ENCODE results near the gene TMEM101.
A peak's percentile ranks its signal among the peaks of the same experiment; 100 is the strongest.
"Not testable (repeated sequence)": the region's sequence is repeated elsewhere in the genome, so short reads cannot be mapped to it uniquely, and the experiment has no call there.

The TMEM101 gene

DNA sequence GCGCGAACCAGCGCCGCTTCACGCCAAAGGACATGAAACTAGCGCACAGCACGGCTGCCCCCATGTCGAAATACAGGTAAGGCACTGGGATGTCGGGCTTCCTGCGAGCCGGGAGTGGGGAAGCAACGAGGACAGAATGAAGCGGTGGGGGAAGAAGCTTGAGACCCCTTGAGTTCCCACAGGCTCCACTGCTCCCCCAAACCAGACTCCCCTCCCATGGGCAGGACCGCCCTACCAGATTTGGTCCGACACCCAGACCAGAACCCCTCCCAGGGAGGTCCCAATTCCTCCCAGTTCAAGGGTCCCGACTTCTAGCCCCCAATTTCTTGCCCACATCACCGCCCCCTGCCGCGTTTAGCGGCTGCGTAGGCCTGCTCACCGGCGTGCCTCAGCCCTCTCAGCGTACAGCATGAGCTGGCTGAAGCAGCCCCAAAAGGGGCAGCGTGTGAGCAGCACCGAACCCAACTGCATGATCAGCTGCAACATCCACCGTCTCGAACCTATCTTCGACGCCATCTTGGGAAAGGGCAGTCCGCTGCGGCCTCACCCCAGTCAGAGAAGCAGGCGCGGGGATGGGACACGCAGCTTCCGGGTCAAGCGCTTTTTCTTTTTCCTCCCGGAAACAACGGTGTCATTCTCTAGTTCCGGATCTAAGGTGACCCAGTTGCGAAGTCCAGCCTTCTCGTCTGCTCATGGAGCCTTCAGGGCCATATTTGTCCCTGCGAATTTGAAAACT lies at the start of gene TMEM101:
TSS of gene TMEM101 (minus strand) at position 527 of the 736 bp plus-strand sequence. CDS start at position 516, 11 bp downstream.
- peak; percentile 68 to 80 for DNase-seq (ENCODE audit: low read depth in 1 of 2, low spot score in 1 of 2)

DNA sequence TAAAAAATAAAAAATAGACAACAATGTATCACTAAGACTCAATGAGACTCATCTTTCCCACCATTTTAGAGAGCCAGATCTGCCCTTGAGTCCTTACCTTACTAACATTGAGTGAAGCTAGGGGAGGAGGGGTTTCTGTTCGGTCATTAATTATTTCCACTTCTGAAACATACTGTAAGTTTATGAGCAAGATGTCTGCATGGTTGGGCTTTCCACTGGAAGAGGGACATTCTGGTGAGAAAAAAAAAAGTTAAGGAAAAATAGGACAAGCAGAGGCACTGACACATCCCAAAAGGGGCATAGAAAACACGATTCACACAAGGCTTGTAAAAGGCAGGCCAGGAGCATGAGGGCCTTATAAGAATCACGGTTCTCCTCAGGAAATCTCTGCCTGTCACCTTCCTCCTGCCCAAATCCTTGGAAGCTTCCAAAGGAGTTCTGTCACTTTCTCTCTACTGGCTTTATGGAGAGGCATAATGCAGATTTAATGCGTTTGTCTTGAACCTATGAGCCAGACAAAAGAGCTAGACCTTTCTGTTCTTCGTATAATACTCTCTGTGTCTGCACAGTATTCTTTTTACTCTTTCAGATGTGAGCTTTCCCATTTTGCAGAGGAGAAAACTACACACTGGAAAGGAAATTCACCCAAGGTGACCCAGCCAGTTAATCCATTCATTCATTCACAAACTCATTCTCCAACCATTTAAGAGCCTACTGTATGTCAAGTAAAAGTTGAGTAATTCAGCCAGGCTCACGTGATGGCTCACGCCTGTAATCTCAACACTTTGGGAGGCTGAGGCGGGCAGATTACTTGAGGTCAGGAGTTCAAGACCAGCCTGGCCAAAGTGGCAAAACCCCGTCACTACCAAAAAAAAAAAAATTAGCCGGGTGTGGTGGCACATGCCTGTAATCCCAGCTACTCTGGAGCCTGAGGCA lies 49.2 kb upstream of the TMEM101 start:
- DNase-seq (ENCODE audit: low read depth in 1 of 2, low spot score in 1 of 2) = no peak

- DNase-seq (ENCODE audit: low read depth in 1 of 2, low spot score in 1 of 2) = no peak
These were observed 48.1 kb upstream of the TMEM101 start for GRCh38 chr17:44062871-44063270.

- DNase-seq (ENCODE audit: low read depth in 1 of 2, low spot score in 1 of 2) = no peak
These were observed 46.7 kb upstream of the TMEM101 start for GRCh38 chr17:44061446-44061845.

DNA sequence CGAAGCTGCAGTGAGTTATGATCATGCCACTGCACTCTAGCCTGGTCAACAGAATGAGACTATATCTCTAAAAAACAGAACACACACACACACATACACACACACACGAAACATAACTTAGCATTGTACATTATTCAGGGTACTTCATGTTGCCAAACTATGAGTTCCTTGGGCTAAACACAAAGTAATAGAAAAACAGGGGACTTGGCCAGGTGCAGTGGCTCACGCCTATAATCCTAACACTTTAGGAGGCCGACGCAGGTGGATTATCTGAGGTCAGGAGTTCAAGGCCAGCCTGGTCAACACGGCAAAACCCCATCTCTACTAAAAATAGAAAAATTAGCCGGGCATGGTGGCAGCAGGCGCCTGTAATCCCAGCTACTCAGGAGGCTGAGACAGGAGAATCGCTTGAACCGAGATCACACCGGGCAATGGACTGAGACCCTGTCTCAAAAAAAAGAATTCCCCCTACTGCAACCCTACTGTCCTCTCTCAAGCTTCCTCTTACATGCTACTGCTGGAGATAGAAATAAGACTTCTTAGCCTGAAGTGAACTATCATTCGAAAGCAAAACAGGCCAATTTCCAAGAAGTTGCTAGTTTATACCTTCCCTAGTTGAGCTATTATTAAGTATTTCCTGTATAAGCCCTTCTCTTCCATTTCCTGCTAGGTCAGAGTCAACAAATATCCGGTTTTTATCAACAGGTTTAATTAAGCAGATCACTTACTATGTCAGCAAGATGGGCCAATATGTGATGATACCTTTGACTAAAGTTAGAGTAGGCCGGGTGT lies 44.5 kb upstream of the TMEM101 start:
- no peak for DNase-seq (ENCODE audit: low read depth in 1 of 2, low spot score in 1 of 2)

- DNase-seq (ENCODE audit: low read depth in 1 of 2, low spot score in 1 of 2) = no peak
These were observed 38.5 kb upstream of the TMEM101 start for GRCh38 chr17:44053125-44053872.

DNA sequence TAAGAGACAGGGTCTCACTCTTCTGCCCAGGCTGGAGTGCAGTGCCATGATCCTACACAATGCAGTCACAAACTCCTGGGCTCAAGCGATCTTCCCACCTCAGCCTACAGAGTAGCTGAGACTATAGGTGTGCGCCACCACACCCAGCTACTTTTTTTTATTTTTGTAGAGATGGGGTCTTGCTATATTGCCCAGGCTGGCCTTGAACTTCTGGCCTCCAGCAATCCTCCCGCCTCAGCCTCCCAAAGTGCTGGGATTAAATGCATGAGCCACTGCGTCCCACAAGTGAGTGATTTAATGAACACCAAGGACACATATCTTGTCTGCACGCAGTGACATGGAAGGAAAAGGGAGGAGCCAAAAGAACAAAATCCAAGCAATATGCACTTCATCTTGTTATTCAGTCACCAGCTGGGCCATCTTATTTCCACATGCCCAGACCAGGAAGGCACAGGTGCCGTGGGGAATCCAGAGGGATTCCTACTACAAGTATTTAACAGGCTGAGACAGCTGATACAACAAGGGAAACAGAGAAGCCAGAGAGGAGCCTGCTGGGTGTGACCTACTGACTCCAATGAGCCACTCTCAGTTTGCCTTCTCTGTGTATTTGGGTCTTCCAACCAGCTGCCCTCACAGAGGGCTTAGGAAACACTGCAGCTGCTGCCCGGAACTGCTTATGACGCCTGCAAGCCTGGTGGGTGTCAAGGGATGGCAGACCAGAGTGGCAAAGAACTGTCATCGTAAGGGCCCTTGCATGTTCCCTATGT lies 34.7 kb upstream of the TMEM101 start:
- DNase-seq (ENCODE audit: low read depth in 1 of 2, low spot score in 1 of 2) = no peak

DNA sequence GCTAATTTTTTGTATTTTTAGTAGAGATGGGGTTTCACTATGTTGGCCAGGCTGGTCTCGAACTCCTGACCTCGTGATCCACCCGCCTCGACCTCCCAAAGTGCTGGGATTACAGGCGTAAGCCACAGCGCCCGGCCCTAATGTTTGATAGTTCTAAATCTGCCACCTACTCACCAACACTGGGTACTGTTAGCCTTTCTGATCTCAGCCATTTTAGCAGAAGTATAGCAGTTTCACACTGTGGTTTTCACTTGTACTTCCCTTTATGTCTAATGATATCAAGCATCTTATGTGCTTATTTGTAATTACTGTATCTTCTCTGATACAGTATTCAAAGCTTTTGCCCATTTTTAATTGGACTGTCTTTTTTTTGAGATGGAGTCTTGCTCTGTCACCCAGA lies 32.1 kb upstream of the TMEM101 start:
- DNase-seq (ENCODE audit: low read depth in 1 of 2, low spot score in 1 of 2) = not testable (repeated sequence)

DNA sequence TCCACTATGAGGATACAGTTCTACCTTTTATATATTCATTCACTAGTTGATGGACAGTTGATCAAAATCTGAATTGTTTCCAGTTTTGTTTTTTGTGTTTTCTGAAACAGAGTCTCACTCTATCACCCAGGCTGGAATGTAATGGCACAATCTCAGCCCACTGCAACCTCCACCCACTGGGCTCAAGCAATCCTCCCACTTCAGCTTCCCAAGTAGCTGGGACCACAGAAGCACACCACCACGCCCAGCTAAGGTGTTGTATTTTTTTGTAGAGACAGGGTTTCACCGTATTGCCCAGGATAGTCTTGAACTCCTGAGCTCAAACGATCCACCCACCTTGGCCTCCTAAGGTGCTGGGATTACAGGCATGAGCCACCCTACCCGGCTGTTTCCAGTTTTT lies 30.7 kb upstream of the TMEM101 start:
- DNase-seq (ENCODE audit: low read depth in 1 of 2, low spot score in 1 of 2) = no peak

DNA sequence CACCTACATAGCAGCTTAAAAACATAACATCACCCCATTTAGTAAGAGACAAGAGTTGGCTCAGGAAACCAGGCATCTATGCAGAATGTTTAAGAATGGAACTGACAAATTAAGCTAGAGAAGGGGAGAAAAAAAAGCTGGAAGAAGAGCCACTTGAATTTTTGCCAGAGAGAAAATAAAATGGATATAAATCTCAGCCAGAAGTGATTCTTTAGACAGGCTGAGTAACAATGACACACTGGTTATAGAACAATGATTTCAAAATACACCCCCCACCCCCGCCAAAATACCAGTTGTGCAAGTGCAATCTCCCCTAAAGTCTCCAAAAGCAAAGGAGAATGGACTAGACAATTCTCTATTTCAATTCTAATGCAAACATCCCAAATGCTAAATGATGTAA lies 29.3 kb upstream of the TMEM101 start:
- DNase-seq (ENCODE audit: low read depth in 1 of 2, low spot score in 1 of 2) = no peak

DNA sequence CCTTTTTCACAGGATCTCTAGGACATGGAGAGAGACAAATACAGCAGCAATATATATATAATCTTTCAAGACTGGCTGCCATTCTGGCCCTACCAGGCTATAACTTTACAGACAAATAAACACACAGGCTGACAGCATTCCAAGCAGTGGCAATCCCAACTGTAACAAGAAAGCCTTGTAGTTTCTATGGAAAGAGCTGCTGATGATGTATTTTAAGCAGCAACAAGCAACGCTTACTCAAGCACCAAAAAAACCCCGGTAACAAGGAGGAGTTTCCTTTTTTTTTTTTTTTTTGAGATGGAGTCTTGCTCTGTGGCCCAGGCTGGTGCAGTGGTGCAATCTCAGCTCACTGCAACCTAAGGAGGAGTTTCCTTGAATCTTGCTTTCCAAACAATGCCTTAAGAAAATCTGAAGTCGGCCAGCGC lies 28.5 kb upstream of the TMEM101 start:
- DNase-seq (ENCODE audit: low read depth in 1 of 2, low spot score in 1 of 2) = no peak

DNA sequence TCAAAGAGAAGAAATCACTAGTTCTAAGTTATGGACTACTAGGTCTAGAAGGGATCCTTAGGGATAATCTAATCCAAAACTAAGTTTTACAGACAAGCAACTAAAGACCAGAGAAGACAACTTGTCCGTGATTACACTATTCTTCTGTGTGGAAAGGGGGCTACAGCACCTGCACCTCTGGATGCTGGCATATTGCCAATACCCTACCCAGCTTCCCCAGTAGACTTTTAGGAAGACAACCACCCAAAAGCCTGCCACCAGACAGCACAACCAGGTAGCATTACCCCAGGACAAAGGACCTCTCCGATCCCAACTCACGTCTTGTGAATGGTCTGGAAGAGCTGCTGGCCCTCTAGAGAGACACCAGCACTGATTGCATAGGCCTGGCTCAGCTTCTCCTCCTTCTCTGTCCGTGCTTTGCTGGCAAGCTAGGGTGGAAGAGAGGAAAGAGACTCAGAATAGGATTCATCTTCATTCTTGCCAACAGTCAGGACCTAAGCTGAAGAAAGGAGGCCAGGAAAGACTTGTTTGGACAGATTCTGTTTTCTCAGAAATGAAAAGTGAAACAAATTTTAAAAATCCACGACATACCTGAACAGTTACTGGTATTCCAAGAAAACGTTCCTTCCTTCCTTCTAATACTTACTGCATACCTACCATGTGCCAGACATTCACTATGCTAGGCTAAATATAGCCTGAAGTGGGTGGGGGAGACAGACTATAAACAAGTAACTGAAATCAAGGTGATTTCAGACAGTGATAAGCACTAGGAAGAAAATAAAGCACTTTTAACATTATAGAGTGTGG lies 25.3 kb upstream of the TMEM101 start:
- DNase-seq (ENCODE audit: low read depth in 1 of 2, low spot score in 1 of 2) = no peak

DNA sequence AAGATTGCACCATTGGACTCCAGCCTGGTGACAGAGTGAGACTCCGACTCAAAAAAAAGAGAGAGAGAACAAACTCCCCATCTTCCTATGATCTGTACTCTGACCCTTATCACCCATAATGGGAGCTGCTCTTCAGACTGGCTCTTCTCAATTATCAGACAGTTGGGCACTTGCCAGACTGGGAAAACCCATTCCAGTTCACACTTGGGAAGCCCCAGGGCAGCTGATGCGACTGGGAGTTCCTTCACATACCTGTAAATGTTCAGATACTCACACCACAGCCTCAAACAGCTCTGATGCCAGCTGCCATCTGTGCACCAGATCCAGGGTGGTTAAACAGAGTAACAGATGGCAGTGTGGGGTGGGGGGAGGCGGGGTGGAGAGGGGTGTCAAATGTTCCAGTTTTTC lies 23.8 kb upstream of the TMEM101 start:
- no peak for DNase-seq (ENCODE audit: low read depth in 1 of 2, low spot score in 1 of 2)

GRCh38 chr17:44037471-44037870 lies 22.7 kb upstream of the TMEM101 start:
- no peak for DNase-seq (ENCODE audit: low read depth in 1 of 2, low spot score in 1 of 2)

- not testable (repeated sequence) for DNase-seq (ENCODE audit: low read depth in 1 of 2, low spot score in 1 of 2)
These were observed 19.9 kb upstream of the TMEM101 start for GRCh38 chr17:44034688-44035087.

GRCh38 chr17:44033861-44034408 lies 19.2 kb upstream of the TMEM101 start:
- no peak for DNase-seq (ENCODE audit: low read depth in 1 of 2, low spot score in 1 of 2)

- DNase-seq (ENCODE audit: low read depth in 1 of 2, low spot score in 1 of 2) = no peak
These were observed 15.7 kb upstream of the TMEM101 start for GRCh38 chr17:44030482-44030881.

DNA sequence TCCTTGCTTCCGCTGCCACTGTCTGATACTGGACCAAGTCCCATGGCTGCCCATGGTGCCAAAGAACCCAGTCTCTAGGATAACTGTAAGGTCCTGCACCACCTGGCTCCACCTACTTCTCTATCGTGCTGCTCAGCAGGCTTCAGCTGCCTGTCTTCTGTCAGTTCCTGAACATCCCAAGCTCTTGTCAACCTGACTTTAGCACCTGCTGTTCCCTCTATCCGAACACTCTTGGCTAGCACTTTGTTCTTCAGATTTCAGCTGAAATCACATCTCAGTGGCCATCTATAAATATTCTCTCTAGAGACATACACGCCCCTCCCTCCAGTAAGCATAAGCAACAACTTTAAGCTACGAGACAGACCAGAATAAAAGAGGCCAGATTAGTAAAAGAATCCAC lies 15.0 kb upstream of the TMEM101 start:
- DNase-seq (ENCODE audit: low read depth in 1 of 2, low spot score in 1 of 2) = no peak

DNA sequence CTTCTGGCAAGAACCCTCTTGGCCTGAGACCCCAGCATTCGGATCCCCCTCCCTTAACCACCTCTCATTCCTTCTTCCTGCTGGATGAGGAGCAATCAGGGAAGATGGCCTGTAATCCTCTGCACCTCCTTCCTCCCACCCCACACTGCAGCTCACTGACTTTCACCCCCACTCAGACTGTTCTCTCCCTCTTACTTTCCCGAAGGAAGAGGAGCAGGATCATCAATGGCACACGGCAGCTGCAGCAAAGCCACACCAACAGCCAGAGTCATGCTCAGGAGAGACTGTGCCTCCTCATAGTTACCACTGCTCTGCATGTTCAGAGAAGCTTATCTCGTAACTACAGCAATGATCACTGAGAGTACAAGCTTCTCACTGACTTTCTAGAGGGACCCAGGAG lies 10.1 kb upstream of the TMEM101 start:
- no peak for DNase-seq (ENCODE audit: low read depth in 1 of 2, low spot score in 1 of 2)

Measured in activated T-helper 1 cell treated with anti-CD3 and anti-CD28 coated beads, Interleukin-2, amount 50 U/mL, for 16 hours (primary cell).